Endodermal cell (in vitro differentiated cells): Measurements from ENCODE around the gene CHD6. TPM values are rescaled to one million over a fixed set of nuclear protein-coding genes. Genes with fewer than 3 reads are reported as not detected.

Experiments
- DNase-seq: peaks from one replicate; pipeline ENCODE4 v3.0.0-alpha.2; 2017
- H3K27ac ChIP-seq: 2 replicates; pipeline ENCODE4 v1.5.1; 2013; ENCODE audit warnings: mild to moderate bottlenecking, low read depth, low read length, moderate library complexity
- H3K27me3 ChIP-seq: 2 replicates; pipeline ENCODE4 v1.6.1; 2013; ENCODE audit warnings: mild to moderate bottlenecking, low read length, moderate library complexity; ENCODE audit not compliant: insufficient read depth, control insufficient read depth, poor library complexity, severe bottlenecking
- H3K36me3 ChIP-seq: 2 replicates; pipeline ENCODE4 v1.7.0; 2013; ENCODE audit warnings: mild to moderate bottlenecking, low read length, moderate library complexity; ENCODE audit not compliant: control insufficient read depth, insufficient read depth
- H3K4me1 ChIP-seq: one replicate; pipeline ENCODE4 v1.7.0; 2013; ENCODE audit warnings: low read length; ENCODE audit not compliant: control insufficient read depth, insufficient read depth
- H3K4me3 ChIP-seq: 2 replicates; pipeline ENCODE4 v1.5.1; 2013; ENCODE audit warnings: mild to moderate bottlenecking, low read length, moderate library complexity
- H3K9ac ChIP-seq: 2 replicates; pipeline ENCODE4 v1.6.1; 2013; ENCODE audit warnings: mild to moderate bottlenecking, low read length, moderate library complexity; ENCODE audit not compliant: poor library complexity, severe bottlenecking; ENCODE audit errors: extremely low read depth
- H3K9me3 ChIP-seq: 2 replicates; pipeline ENCODE4 v1.6.1; 2013; ENCODE audit warnings: mild to moderate bottlenecking, low read length, moderate library complexity; ENCODE audit not compliant: control insufficient read depth
- H3K27ac Mint-ChIP-seq: 2 replicates; pipeline ENCODE4 v1.8.0; 2020; ENCODE audit warnings: mixed read lengths
- H3K27me3 Mint-ChIP-seq: 2 replicates; pipeline ENCODE4 v1.8.0; 2021; ENCODE audit warnings: mild to moderate bottlenecking, mixed read lengths; ENCODE audit not compliant: insufficient read depth
- H3K36me3 Mint-ChIP-seq: 2 replicates; pipeline ENCODE4 v1.8.0; 2020; ENCODE audit warnings: low read depth, mixed read lengths
- H3K4me1 Mint-ChIP-seq: 2 replicates; pipeline ENCODE4 v1.8.0; 2020; ENCODE audit warnings: mixed read lengths
- H3K4me3 Mint-ChIP-seq: 2 replicates; pipeline ENCODE4 v1.8.0; 2020; ENCODE audit warnings: mild to moderate bottlenecking, moderate library complexity, mixed read lengths
- H3K9me3 Mint-ChIP-seq: 2 replicates; pipeline ENCODE4 v1.8.0; 2020; ENCODE audit warnings: mild to moderate bottlenecking, mixed read lengths
- CTCF ChIP-seq: fragments of 200-600 bp; sonication (generic); conservative IDR thresholded peaks from 2 replicates; pipeline ENCODE4 v1.5.0; 2021; ENCODE audit warnings: antibody characterized with exemption, mild to moderate bottlenecking
- WGBS, 2 experiments: methylation state at CpG; one replicate each; pipeline versions ENCODE4 v1.1.5 to v1.1.7; 2013; ENCODE audit warnings: missing lambda C conversion rate in 2 of 2, mixed read lengths in 1 of 2; ENCODE audit not compliant: insufficient coverage in 1 of 2, insufficient read length in 1 of 2; 5-methylcytosine and 5-hydroxymethylcytosine counted together
- total RNA-seq, 2 donors: library from RNA; stranded (reverse); fragmentation: NEBNext Ultra II Directional in 1 of 2; extraction: Animal tissue kit (Norgen Biotek cat#: 25700) in 1 of 2; gene quantifications; 2 replicates in 1 of 2; 3 replicates in 1 of 2; pipeline ENCODE4 v1.2.1, GENCODE V29; 2021

Gene CHD6
- total RNA-seq, 2 donors from 2014 or later, result 82.5 to 107 TPM

- peaks cover 8% of the 10 kb centered on the region for H3K36me3 Mint-ChIP-seq
- no peak overlapping the region for H3K4me3 Mint-ChIP-seq
- DNase-seq, result no peak
- no peak overlapping the region for H3K27ac ChIP-seq
- H3K4me1 Mint-ChIP-seq, result peaks cover 32% of the 10 kb centered on the region
- no peaks in the 10 kb centered on the region for H3K9me3 Mint-ChIP-seq
- H3K9me3 ChIP-seq, result peaks cover 16% of the 10 kb centered on the region
- H3K9ac ChIP-seq, result no peak overlapping the region
- H3K27ac Mint-ChIP-seq, result no peak overlapping the region
- no peak for TF ChIP-seq CTCF
- no peak overlapping the region for H3K4me3 ChIP-seq
- H3K27me3 Mint-ChIP-seq, result no peaks in the 10 kb centered on the region
- H3K4me1 ChIP-seq, result no peaks in the 10 kb centered on the region
- 93 to 97% methylated on average over 2 of the region's 2 CpGs for WGBS, 2 experiments
- no peaks in the 10 kb centered on the region for H3K27me3 ChIP-seq
- peaks cover 10% of the 10 kb centered on the region for H3K36me3 ChIP-seq
Observed at GRCh38 chr20:41571006-41571405, 47.2 kb downstream of the CHD6 start.

DNA sequence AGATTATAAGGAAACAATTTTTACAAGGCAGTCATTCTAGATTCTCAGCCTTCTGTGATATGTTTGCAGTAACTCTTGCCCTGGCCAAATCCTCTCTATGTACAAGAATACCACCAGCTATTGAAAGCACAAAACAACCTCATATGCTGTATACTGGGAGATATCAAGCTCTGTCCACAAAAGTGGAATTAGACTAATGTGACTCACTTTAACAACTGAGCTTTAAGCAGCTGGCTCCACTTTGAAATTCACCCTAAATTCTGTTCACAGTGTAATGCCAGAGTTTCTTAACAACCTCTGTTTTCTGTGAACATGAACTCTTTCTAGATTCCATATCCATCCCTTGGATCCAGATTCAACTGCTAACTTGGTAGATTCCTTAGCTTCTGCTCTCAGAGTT lies 47.6 kb downstream of the CHD6 start:
- H3K36me3 Mint-ChIP-seq, result peaks cover 6% of the 10 kb centered on the region
- H3K9me3 ChIP-seq, result peaks cover 12% of the 10 kb centered on the region
- DNase-seq, result no peak
- peaks cover 36% of the 10 kb centered on the region for H3K4me1 Mint-ChIP-seq
- H3K27me3 ChIP-seq, result no peaks in the 10 kb centered on the region
- H3K9ac ChIP-seq, result no peak overlapping the region
- H3K27ac ChIP-seq, result no peak overlapping the region
- H3K4me1 ChIP-seq, result no peaks in the 10 kb centered on the region
- H3K27ac Mint-ChIP-seq, result no peak overlapping the region
- no peaks in the 10 kb centered on the region for H3K27me3 Mint-ChIP-seq
- H3K4me3 Mint-ChIP-seq, result no peak overlapping the region
- H3K9me3 Mint-ChIP-seq, result no peaks in the 10 kb centered on the region
- H3K4me3 ChIP-seq, result no peak overlapping the region
- peaks cover 10% of the 10 kb centered on the region for H3K36me3 ChIP-seq
- no peak for TF ChIP-seq CTCF

GRCh38 chr20:41567615-41568014 lies 50.6 kb downstream of the CHD6 start:
- Mint-ChIP-seq H3K27me3 (no peaks in the 10 kb centered on the region), H3K4me1 (peaks cover 20% of the 10 kb centered on the region), H3K9me3 (no peaks in the 10 kb centered on the region), H3K36me3 (peaks cover 6% of the 10 kb centered on the region), H3K4me3 (no peak overlapping the region), H3K27ac (no peak overlapping the region)
- TF ChIP-seq CTCF, result no peak
- no peak for DNase-seq
- H3K4me1 ChIP-seq, result no peaks in the 10 kb centered on the region
- no peak overlapping the region for H3K9ac ChIP-seq
- H3K27me3 ChIP-seq, result no peaks in the 10 kb centered on the region
- H3K9me3 ChIP-seq, result no peaks in the 10 kb centered on the region
- 96 to 100% methylated on average over 1 to 2 of the region's 2 CpGs for WGBS, 2 experiments
- H3K27ac ChIP-seq, result no peak overlapping the region
- H3K36me3 ChIP-seq, result peaks cover 10% of the 10 kb centered on the region
- H3K4me3 ChIP-seq, result no peak overlapping the region
